Cardiac muscle cell (in vitro differentiated cells and primary cell): ENCODE results near the gene TNIK. TPM values are rescaled to one million over a fixed set of nuclear protein-coding genes. Genes with fewer than 3 reads are reported as not detected.
A peak's percentile ranks its signal among the peaks of the same experiment; 100 is the strongest.

ENCODE experiments used
- DNase-seq, 2 donors: peaks; one replicate each; pipeline versions ENCODE4 v3.0.0 to v3.0.0-alpha.2; 2010 to 2017; ENCODE audit warnings: low read depth in 1 of 2, low spot score in 1 of 2
- H3K27ac ChIP-seq: fragments of 200-600 bp; sonication (generic); 2 replicates; pipeline ENCODE4 v1.5.1; 2016
- H3K27me3 ChIP-seq: fragments of 200-600 bp; sonication (generic); 2 replicates; pipeline ENCODE4 v1.6.0; 2016; ENCODE audit warnings: control low read depth
- H3K36me3 ChIP-seq: fragments of 200-600 bp; sonication (generic); 2 replicates; pipeline ENCODE4 v1.5.1; 2016; ENCODE audit warnings: control low read depth
- H3K4me1 ChIP-seq: fragments of 200-600 bp; sonication (generic); 2 replicates; pipeline ENCODE4 v1.8.1; 2017; ENCODE audit warnings: low read depth, mild to moderate bottlenecking, mixed run types
- H3K4me3 ChIP-seq: fragments of 200-600 bp; sonication (generic); 2 replicates; pipeline ENCODE4 v1.5.1; 2016; ENCODE audit warnings: mild to moderate bottlenecking
- H3K9me3 ChIP-seq: fragments of 200-600 bp; sonication (generic); 2 replicates; pipeline ENCODE4 v1.5.1; 2017; ENCODE audit warnings: low read depth, mild to moderate bottlenecking, control low read depth
- polyA plus RNA-seq: library from polyadenylated mRNA; unstranded; fragments of >200 nt; fragmentation: Nextera tagmentation; extraction: Ambion mirVana; gene quantifications from 2 replicates; pipeline ENCODE4 v1.2.1, GENCODE V29; 2016
- total RNA-seq: library from RNA; depleted of rRNA; stranded (reverse); fragments of >200 nt; gene quantifications from 2 replicates; pipeline ENCODE4 v1.2.3, GENCODE V29; 2016
- TF ChIP-seq, protein P1 (sequence below): IDR thresholded peaks from 2 replicates; pipeline ENCODE4 v1.5.1; 2012; ENCODE audit warnings: low read depth, mild to moderate bottlenecking, low read length

TNIK gene
- total and polyA plus RNA-seq, 2 experiments from 2014 or later: 32.8 to 55.1 TPM

DNA sequence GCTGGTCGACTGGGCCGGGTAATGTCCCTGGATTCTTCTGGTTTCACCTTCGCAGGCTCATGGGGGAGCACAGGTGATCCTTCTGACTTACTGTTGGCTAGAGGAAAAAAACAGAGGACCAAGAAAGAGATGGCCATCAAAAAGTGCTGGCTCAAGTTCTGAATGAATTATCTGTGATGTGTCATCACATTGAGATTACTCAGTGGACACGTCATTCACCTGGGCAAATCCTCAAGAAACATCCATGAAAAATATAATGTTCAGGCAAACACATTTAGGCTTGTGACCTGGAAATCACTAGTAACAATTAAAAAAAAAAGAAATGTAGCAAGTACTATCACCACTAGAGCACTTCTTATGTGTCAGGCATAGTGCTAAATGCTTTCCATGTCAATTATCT lies 352.1 kb downstream of the TNIK start:
- H3K4me3 ChIP-seq: no peak overlapping the region
- peaks cover 13% of the 10 kb centered on the region for H3K36me3 ChIP-seq
- DNase-seq: no peak
- no peaks in the 10 kb centered on the region for H3K4me1 ChIP-seq
- TF ChIP-seq, protein P1, sequence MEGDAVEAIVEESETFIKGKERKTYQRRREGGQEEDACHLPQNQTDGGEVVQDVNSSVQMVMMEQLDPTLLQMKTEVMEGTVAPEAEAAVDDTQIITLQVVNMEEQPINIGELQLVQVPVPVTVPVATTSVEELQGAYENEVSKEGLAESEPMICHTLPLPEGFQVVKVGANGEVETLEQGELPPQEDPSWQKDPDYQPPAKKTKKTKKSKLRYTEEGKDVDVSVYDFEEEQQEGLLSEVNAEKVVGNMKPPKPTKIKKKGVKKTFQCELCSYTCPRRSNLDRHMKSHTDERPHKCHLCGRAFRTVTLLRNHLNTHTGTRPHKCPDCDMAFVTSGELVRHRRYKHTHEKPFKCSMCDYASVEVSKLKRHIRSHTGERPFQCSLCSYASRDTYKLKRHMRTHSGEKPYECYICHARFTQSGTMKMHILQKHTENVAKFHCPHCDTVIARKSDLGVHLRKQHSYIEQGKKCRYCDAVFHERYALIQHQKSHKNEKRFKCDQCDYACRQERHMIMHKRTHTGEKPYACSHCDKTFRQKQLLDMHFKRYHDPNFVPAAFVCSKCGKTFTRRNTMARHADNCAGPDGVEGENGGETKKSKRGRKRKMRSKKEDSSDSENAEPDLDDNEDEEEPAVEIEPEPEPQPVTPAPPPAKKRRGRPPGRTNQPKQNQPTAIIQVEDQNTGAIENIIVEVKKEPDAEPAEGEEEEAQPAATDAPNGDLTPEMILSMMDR: no peak
- H3K27me3 ChIP-seq: no peaks in the 10 kb centered on the region
- H3K27ac ChIP-seq: no peak overlapping the region
- no peaks in the 10 kb centered on the region for H3K9me3 ChIP-seq

DNA sequence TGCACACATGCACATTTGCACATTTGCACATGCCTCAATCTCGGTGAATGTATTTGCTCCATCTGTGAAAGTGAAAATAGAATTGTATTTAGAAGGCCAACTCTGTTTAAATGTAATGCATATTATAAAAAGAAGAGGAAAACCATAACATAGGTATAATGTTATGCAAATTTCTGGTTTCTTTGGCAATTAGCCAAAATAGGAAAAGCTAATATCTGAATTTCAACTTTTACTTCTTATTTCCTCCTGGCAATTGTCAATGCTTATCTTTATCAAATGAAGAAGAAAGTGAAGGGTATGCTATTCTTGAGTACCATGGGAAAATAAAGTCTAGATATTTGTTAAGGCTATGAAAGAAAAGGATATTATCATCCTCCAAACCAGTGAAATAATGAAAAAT lies 357.0 kb downstream of the TNIK start:
- Histone ChIP-seq H3K27ac (no peak overlapping the region), H3K27me3 (no peaks in the 10 kb centered on the region), H3K36me3 (peaks cover 24% of the 10 kb centered on the region), H3K4me3 (no peak overlapping the region), H3K4me1 (no peaks in the 10 kb centered on the region), H3K9me3 (no peaks in the 10 kb centered on the region)
- TF ChIP-seq, protein P1: no peak
- DNase-seq: no peak

DNA sequence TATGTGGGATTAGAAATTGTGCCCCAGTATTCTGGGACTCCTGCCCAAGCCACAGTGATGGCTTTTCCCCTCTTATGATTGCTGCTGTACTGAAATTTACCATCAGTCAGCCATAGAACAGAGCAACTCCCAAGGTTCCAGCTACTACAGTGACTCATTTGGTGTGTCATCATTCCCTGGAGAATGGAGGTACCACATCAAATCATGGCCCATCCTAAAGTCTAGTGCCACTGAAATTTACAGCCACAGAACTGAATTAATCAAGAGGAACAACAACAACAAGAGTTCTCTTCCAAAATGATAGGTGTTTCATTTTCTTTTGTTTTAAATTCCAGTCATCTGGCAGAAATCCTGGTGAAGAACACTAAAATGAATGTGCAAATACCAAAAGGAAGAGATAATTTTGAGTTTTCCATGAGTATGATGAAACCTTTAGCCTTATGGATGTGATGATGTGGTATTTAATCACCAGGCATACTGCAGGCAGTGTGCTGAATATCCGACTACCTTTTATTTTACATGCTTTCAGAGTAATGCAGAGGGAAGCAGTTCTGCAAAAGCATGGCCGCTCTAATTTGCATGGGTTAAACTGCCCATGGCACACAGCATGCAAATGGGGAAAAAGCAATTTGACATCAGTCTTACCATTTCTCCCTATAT lies 358.1 kb downstream of the TNIK start:
- TF ChIP-seq, protein P1: no peak
- H3K4me1 ChIP-seq: no peaks in the 10 kb centered on the region
- H3K27ac ChIP-seq: no peak overlapping the region
- peak in 1 of 2 donors; percentile 70 for DNase-seq
- peaks cover 24% of the 10 kb centered on the region for H3K36me3 ChIP-seq
- H3K4me3 ChIP-seq: no peak overlapping the region
- no peaks in the 10 kb centered on the region for H3K9me3 ChIP-seq
- H3K27me3 ChIP-seq: no peaks in the 10 kb centered on the region

DNA sequence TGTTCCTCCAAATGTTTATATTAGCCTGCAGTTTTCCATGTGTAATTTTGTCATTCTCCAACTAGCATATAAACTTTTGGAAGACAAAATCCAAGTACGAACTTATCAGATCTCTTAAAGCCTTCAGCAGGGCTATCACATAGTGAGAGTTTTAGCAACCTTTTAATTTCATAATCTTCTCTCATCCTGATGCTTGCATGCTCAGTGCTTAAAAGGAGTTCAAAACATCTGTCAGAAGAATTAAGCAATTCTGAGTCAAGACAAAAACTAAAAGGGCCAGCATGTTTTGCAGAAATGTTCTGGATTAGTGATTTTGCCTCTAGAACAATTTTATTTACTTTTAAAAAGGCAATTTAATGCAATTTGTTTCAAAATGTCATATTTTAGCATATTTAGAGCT lies 360.3 kb downstream of the TNIK start:
- Histone ChIP-seq H3K4me3 (no peak overlapping the region), H3K9me3 (no peaks in the 10 kb centered on the region), H3K36me3 (peaks cover 20% of the 10 kb centered on the region), H3K27ac (no peak overlapping the region), H3K27me3 (no peaks in the 10 kb centered on the region), H3K4me1 (peaks cover 10% of the 10 kb centered on the region)
- peak in 1 of 2 donors; percentile 47 for DNase-seq
- TF ChIP-seq, protein P1: no peak

DNA sequence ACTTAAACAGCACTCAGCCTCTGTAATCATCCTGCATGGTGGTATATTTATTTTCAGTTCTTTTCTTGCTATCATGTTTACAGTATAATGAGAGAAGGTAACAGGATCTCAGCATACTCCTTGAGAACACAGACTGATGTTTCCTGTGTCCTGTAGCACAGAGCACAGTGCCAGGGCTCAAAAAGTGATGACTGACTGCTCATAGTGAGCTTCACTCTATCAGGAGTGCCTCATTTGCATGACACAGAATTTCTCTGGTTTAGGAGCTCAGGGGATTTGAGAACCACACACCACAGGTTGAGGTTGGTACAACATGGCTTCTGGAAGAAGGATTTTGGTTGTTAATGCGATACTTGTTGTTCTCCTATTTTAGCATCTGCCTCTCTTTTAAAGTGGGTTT lies 365.1 kb downstream of the TNIK start:
- H3K4me3 ChIP-seq: no peak overlapping the region
- no peak overlapping the region for H3K27ac ChIP-seq
- no peaks in the 10 kb centered on the region for H3K9me3 ChIP-seq
- no peaks in the 10 kb centered on the region for H3K27me3 ChIP-seq
- TF ChIP-seq, protein P1: no peak
- peaks cover 15% of the 10 kb centered on the region for H3K4me1 ChIP-seq
- peaks cover 9% of the 10 kb centered on the region for H3K36me3 ChIP-seq
- peak in 1 of 2 donors; percentile 11 for DNase-seq
